ENCODE results near the gene GARIN5B.
A peak's percentile ranks its signal among the peaks of the same experiment; 100 is the strongest.

The GARIN5B gene

DNA sequence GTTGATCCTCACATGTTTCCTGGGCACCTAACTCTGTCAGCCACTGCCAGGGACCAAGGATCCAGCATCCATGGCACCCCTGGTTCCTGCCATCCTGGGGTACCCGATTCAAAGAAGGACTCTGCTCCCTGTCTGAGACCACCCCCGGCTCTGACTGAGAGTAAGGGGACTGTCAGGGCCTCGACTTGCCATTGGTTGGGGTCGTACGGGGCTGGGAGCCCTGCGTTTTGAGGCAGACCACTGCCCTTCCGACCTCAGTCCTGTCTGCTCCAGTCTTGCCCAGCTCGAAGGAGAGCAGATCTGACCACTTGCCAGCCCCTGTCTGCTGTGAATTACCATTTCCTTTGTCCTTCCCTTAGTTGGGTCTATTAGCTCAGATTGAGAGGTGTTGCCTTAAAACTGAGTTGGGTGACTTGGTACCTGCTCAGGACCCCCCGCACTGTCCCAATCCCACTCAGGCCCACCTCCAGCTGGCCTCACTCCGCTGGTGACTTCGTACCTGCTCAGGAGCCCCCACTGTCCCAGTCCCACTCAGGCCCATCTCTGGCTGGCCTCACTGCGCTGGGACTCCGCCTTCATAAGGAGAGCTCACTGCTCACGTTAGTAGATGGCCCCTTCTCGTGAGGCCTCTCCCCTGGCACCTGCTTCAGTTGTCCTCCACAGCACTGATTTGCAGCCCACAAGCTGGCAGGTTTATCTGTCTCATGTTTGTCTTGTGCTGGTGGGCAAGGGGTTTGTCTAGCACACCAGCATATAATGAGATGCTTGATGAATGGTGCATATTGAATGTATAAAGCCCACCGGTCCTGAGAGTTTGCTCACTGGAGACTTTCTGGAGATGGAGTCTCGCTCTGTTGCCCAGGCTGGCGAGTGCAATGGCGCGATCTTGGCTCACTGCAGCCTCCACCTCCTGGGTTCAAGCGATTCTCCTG lies 26.6 kb upstream of the GARIN5B start:
- DNase-seq (ENCODE audit: low spot score) = no peak

DNA sequence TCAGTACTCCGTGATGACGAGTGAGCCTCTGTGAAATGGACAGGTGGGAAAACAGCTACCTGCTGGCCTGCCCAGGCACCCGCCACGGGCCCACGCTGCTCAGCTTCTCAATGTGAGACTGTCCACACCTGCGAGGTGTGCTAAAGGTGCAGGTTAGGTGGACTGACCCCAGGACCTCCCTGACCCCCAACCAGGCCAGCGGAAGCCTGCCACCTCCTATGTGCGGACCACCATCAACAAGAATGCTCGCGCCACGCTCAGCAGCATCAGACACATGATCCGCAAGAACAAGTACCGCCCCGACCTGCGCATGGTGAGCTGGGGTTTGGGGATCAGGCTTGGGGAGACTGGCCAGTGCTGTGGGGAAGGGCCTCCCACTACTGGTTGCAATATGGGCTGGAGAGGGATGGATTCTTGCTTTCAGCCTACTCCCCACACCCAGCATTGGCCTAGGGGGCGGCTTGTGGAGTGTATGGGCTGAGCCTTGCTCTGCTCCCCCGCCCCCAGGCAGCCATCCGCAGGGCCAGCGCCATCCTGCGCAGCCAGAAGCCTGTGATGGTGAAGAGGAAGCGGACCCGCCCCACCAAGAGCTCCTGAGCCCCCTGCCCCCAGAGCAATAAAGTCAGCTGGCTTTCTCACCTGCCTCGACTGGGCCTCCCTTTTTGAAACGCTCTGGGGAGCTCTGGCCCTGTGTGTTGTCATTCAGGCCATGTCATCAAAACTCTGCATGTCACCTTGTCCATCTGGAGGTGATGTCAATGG lies 24.9 kb upstream of the GARIN5B start:
- DNase-seq (ENCODE audit: low spot score) = no peak

GRCh38 chr19:55386493-55386971 lies 23.5 kb upstream of the GARIN5B start:
- no peak for DNase-seq (ENCODE audit: low spot score)

- peak; percentile 95 for DNase-seq (ENCODE audit: low spot score)
Observed at GRCh38 chr19:55385724-55386492, 22.8 kb upstream of the GARIN5B start, which contains the start of gene RPL28. Gene RPL28, plus strand, starts transcription at chr19:55385932. Its CDS starts 426 bp downstream, at chr19:55386358.

DNA sequence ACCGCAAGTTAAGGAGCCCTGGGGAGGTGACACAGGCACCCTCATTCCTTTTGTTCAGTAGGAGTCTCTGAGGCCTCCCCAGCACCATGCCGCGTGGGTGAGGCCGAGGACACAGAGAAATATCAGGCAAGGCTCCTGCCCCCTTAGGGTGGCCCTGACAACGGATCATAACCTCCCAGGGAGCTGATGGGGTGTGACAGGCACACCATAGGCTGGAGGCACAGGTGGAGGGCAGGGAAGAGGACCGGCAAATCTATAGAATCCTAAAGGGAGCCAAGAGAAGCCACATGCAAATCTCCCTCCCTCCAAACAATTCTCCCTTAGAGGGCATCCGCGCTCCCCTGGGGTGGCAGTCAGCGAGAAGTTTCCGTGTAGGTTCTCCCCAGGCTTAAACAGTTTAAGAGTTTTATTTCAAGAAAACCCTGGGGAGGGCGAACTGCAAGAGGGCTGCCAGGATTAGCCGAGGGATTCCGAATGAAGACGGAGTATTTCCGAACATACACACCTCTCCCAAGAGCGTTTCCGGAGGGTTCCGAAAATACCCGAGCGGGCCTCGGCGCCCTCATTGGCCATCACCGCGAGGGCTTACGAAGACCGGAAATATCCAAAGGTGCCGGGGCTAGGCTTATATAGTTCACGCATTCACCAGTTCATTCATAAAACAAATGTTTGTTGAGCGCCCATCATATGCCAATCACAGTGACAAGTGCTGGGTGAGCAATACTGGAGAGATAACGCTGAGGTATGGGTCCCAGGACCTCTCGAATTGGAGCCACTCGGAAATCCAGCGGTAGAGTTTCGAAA lies 22.1 kb upstream of the GARIN5B start:
- peak; percentile 90 for DNase-seq (ENCODE audit: low spot score)

DNA sequence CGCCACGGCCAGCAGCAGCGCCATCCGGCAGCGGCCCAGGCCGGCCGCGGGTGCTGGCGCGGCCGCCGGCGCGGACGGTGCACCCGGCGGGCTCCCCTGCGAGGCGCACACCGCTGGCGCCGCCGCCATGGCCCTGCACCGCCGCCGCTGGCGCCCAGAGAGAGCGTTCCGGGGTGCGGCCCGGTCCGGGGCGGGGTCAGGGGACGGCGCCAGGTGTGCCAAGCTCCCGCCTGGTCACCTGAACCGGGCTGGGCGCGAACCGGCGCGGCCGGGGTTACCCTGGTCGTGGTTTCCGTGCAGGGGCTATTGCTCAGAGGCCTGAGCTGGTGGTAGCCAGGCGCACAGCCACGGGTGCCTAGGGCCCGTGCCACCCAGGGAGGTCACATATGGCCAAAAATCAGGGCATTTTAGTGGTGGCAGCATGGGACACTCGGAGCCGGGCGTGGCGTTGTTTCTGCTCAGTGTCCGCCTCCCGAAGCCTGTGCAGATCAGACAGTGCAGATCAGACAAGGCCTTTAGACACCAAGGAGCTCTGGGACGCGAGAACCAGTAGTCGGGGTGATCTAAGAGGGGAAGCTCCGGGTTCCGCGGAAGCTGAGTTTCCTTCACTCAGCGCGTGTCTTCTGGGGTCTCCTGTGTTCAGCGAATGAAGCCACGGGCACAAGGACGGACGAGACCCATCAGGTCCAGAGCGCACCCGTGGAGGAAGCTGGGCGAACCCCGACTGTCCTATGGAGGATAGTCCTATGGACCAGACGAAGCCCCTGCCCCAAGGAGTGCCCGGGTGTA lies 21.3 kb upstream of the GARIN5B start, which contains the start of gene TMEM238:
TSS of gene TMEM238 (minus strand) at position 162 of the 789 bp plus-strand sequence. CDS start at position 129, 33 bp downstream.
- no peak for DNase-seq (ENCODE audit: low spot score)

- no peak for DNase-seq (ENCODE audit: low spot score)
Observed at GRCh38 chr19:55383279-55384130, 20.4 kb upstream of the GARIN5B start.

DNA sequence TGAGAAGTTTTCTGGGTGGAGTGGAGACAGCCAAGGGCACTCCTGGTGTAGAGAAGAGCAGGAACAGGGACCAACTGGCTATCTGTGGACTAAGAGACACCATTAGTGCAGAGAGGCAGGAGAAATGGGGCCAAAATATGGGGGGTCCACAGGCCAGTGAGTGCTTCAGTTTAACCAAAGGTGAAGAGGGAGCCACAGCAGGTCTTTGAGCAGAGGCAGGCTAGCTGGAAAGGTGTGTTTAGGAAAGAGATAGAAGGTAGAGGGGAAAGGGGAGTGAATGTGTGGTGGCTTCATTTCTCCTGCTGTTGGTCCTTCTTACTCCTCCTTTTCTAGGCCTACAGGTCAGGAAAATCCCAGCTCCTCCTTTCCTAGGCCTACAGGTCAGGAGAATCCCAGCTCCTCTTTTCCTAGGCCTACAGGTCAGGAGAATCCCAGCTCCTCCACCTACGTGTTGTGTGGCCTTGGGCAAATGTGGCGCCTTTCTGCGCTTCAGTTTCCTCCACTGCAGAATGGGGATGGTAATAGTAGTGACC lies 19.5 kb upstream of the GARIN5B start:
- no peak for DNase-seq (ENCODE audit: low spot score)

- DNase-seq (ENCODE audit: low spot score) = no peak
Observed at GRCh38 chr19:55382013-55382412, 19.0 kb upstream of the GARIN5B start.

GRCh38 chr19:55379174-55379573 lies 16.1 kb upstream of the GARIN5B start:
- DNase-seq (ENCODE audit: low spot score) = no peak

DNA sequence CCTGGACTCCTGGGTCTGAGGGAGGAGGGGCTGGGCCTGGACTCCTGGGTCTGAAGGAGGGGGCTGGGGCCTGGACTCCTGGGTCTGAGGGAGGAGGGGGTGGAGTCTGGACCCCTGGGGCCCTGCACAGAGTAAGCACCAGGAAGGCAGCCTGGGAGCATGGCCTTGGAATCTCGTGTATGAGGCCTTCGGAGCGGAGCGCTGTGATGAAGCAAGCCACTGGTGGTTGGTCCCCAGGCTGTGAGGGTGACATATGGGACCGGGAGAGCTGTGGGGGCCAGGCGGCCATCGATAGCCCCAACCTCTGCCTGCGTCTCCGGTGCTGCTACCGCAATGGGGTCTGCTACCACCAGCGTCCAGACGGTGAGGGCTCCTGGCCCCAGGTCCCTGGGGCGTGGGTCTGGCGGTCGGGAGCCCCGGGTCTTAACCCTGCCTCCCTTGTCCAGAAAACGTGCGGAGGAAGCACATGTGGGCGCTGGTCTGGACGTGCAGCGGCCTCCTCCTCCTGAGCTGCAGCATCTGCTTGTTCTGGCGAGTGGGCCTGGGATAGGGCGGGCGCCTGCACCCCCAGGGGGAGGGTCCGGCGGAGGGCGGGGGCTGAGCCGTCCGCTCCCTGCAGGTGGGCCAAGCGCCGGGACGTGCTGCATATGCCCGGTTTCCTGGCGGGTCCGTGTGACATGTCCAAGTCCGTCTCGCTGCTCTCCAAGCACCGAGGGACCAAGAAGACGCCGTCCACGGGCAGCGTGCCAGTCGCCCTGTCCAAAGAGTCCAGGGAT lies 14.5 kb upstream of the GARIN5B start:
- DNase-seq (ENCODE audit: low spot score) = peak; percentile 46

- DNase-seq (ENCODE audit: low spot score) = no peak
Observed at GRCh38 chr19:55376241-55376933, 13.3 kb upstream of the GARIN5B start, which contains the start of gene TMEM190. Gene TMEM190, plus strand, starts transcription at chr19:55376826. Its CDS starts 28 bp downstream, at chr19:55376854.

DNA sequence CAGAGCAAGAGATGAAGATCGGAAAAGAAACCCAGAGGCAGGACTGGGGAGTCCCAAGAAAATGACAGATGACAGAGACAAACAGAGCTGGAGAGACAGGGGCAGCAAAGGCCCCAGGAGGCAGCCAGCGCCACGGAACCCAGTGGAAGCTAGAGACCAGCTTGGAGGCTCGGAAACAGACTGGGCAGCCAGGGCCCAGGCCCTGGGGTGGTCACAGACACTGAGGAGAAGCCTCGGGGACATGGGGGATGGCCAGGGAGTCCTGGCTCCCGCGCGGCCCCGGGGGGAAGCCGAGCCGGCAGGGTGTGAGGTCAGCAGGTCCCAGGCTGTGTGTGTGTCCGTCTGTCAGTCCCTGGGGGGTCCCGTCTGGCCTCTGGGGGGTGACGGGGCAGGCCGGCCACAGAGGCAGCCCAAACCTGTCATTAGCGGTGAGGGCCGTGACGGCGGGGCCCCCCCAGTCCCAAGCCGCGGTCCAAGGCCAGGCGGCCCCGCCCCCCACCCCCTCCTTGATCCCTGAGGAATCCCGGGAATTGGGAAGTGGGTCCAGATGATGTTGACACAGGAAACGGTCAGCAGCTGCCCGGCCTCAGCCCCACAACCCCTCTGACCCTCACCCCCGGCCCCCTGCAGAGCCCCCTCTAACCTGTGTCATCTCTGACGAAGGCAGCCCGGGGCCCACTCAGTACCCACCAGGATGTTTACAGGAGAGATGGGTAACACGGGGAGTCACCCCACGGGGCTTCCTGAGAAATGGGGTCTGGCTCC lies 11.1 kb upstream of the GARIN5B start:
- no peak for DNase-seq (ENCODE audit: low spot score)

GRCh38 chr19:55373306-55373992 lies 10.4 kb upstream of the GARIN5B start:
- DNase-seq (ENCODE audit: low spot score) = no peak

DNA sequence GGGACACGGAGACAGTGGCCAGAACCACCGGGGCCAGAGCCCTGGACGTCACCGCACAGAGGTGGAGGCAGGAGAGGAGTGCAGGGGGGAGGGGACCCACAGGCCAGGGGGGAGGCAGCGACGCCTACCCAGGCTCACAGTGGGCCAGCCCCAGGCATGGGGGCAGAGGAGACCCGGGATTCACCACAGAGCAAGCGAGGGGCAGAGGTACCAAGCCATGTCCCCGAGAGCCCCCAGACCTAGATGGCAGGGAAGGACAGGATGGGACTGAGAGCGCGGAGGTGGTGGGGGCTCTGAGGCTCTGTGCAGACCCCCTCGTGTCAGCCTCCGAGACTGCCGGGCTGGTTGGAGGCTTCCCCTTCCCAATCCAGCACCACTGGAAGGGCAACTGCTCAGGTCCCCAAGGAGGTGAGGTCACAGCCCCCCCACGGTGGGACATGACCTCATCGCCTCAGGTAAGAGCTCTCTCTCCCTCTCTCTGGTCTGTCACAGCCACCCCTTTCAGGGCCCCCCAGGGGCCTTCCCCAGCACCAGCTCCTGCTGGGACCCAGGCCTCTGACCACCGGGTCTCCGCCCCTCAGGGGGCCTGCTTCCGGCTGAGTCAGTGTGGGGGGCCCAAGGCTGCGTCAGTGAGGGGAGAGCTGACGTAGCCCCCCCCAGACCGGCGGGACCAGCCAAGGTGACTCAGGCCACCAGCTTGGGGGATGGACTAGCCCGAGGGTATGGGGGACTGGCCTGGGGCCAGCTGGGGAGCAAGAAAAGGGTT lies 9.4 kb upstream of the GARIN5B start:
- no peak for DNase-seq (ENCODE audit: low spot score)

Data from SK-N-DZ (cell line).